ENCODE data around the gene LUC7L2. TPM values are rescaled to one million over a fixed set of nuclear protein-coding genes. Genes with fewer than 3 reads are reported as not detected.
"Not testable (repeated sequence)": the region's sequence is repeated elsewhere in the genome, so short reads cannot be mapped to it uniquely, and the experiment has no call there.

The LUC7L2 gene
- total RNA-seq, 1 experiment from 2014 or later: 111 TPM

DNA sequence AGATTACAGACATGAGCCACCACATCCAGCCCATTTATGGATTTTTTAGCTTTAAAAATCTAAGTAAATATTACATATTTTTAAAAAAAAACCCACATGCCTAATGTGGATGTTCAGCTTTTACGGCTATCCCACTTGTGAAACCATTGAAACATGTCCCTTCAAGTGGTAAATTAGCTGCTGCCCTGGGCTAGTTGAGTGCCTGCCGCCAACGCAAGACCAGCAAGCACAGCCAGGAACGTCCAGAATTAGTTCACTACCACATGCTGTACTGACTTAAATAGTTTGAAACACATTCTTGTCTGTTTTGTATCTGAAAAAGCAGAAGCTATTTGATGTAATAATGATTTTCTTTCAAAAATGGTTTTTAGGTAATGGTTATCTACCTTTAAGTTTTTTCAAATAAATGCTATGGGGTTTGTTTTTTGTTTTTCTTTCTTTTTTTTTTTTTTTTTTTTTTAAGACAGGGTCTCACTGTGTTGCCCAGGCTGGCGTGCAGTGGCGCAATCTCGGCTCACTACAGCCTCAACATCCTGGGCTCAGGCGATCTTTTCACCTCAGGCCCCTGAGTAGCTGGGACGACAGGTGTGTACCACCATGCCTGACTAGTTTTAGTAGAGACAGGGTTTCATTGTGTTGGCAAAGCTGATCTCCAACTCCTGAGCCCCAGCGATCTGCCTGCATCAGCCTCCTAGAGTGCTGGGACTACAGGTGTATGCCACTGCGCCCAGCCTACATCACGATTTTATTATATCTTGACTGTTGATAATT is 66.7 kb downstream of the LUC7L2 start:
- DNase-seq: no peak

GRCh38 chr7:139427029-139427420 is 67.3 kb downstream of the LUC7L2 start:
- Histone ChIP-seq H3K27me3 (ENCODE audit: insufficient read depth, low read depth) (no peaks in the 10 kb centered on the region), H4K20me1 (ENCODE audit: insufficient read depth) (peaks cover 8% of the 10 kb centered on the region), H3K79me2 (ENCODE audit: low read depth) (0 out of 2 replicates have a peak, but pooled peaks cover 4% of the 10 kb centered on the region), H3K9me3 (ENCODE audit: insufficient read depth, low read depth) (no peaks in the 10 kb centered on the region), H3K4me1 (replicated peaks; ENCODE audit: insufficient read depth) (peaks cover 26% of the 10 kb centered on the region), H2AFZ (no peak overlapping the region), H3F3A (ENCODE audit: insufficient read depth, low read depth) (peaks cover 27% of the 10 kb centered on the region; the same call in 1 of the 2 replicates), H3K4me2 (no peak overlapping the region), H3K9me2 (ENCODE audit: insufficient read depth) (no peaks in the 10 kb centered on the region), H3K36me3 (ENCODE audit: low read depth) (peaks cover 21% of the 10 kb centered on the region), H3K4me3 (no peak overlapping the region), H3K27ac (no peak overlapping the region)
- intact Hi-C loops (cut with micrococcal nuclease; ENCODE audit: unreplicated experiment): no loop called here
- TF ChIP-seq EZH2 (IDR thresholded peaks at IDR 0.05; ENCODE audit: low read depth) (no peak), CTCF (conservative IDR thresholded peaks at IDR 0.05) (no peak)
- CTCF ChIA-PET: no interaction called here
- BruUV-seq (replicated peaks): no TSS peak
- no peak for DNase-seq
- POLR2A ChIA-PET (ENCODE audit: unreplicated experiment): no interaction called here

More for the DNA sequence above, 66.7 kb downstream of the LUC7L2 start:
- no TSS peak for BruUV-seq (replicated peaks)
- Histone ChIP-seq H3K36me3 (ENCODE audit: low read depth) (peaks cover 23% of the 10 kb centered on the region), H3K27ac (no peak overlapping the region), H3K4me1 (replicated peaks; ENCODE audit: insufficient read depth) (peaks cover 21% of the 10 kb centered on the region), H4K20me1 (ENCODE audit: insufficient read depth) (peaks cover 10% of the 10 kb centered on the region), H3K4me3 (no peak overlapping the region), H3K9me2 (ENCODE audit: insufficient read depth) (no peaks in the 10 kb centered on the region), H3K27me3 (ENCODE audit: insufficient read depth, low read depth) (no peaks in the 10 kb centered on the region), H3K9me3 (ENCODE audit: insufficient read depth, low read depth) (no peaks in the 10 kb centered on the region), H3F3A (ENCODE audit: insufficient read depth, low read depth) (peaks cover 24% of the 10 kb centered on the region; the same call in 1 of the 2 replicates), H3K79me2 (ENCODE audit: low read depth) (0 out of 2 replicates have a peak, but pooled peaks cover 4% of the 10 kb centered on the region), H3K4me2 (no peak overlapping the region), H2AFZ (no peak overlapping the region)
- ChIA-PET CTCF (interaction anchor here (0.6 kb wide), 1 partner anchor 8 kb away, joined by 7 read pairs; no protein-coding TSS in a partner anchor), POLR2A (ENCODE audit: unreplicated experiment) (interaction anchor here (0.6 kb wide), 2 partner anchors 9 to 42 kb away, joined by 5 to 11 read pairs; no protein-coding TSS in a partner anchor)
- intact Hi-C loops (cut with micrococcal nuclease; ENCODE audit: unreplicated experiment): no loop called here
- TF ChIP-seq EZH2 (IDR thresholded peaks at IDR 0.05; ENCODE audit: low read depth): no peak
- TF ChIP-seq CTCF (conservative IDR thresholded peaks at IDR 0.05): no peak

GRCh38 chr7:139427788-139428187 is 68.1 kb downstream of the LUC7L2 start:
- BruUV-seq (replicated peaks): no TSS peak
- POLR2A ChIA-PET (ENCODE audit: unreplicated experiment): no interaction called here
- H3K4me2 ChIP-seq: no peak overlapping the region
- no peak overlapping the region for H3K27ac ChIP-seq
- TF ChIP-seq CTCF (conservative IDR thresholded peaks at IDR 0.05): no peak
- TF ChIP-seq EZH2 (IDR thresholded peaks at IDR 0.05; ENCODE audit: low read depth): no peak
- no peaks in the 10 kb centered on the region for H3K9me3 ChIP-seq (ENCODE audit: insufficient read depth, low read depth)
- no peaks in the 10 kb centered on the region for H3K79me2 ChIP-seq (ENCODE audit: low read depth)
- H3K27me3 ChIP-seq (ENCODE audit: insufficient read depth, low read depth): no peaks in the 10 kb centered on the region
- peaks cover 28% of the 10 kb centered on the region for H3K4me1 ChIP-seq (replicated peaks; ENCODE audit: insufficient read depth)
- peaks cover 27% of the 10 kb centered on the region; the same call in 1 of the 2 replicates for H3F3A ChIP-seq (ENCODE audit: insufficient read depth, low read depth)
- CTCF ChIA-PET: no interaction called here
- no peaks in the 10 kb centered on the region for H3K9me2 ChIP-seq (ENCODE audit: insufficient read depth)
- H4K20me1 ChIP-seq (ENCODE audit: insufficient read depth): peaks cover 8% of the 10 kb centered on the region; the same call in 1 of the 2 replicates
- no peak overlapping the region for H2AFZ ChIP-seq
- H3K36me3 ChIP-seq (ENCODE audit: low read depth): peaks cover 15% of the 10 kb centered on the region
- H3K4me3 ChIP-seq: no peak overlapping the region
- DNase-seq: no peak
- intact Hi-C loops (cut with micrococcal nuclease; ENCODE audit: unreplicated experiment): no loop called here

GRCh38 chr7:139429735-139430134 is 70.0 kb downstream of the LUC7L2 start:
- DNase-seq; H3K4me2 ChIP-seq; H3K27ac ChIP-seq; POLR2A ChIA-PET (ENCODE audit: unreplicated experiment); CTCF ChIA-PET; BruUV-seq (replicated peaks); H3K36me3 ChIP-seq (ENCODE audit: low read depth); H3K9me3 ChIP-seq (ENCODE audit: insufficient read depth, low read depth); H3K27me3 ChIP-seq (ENCODE audit: insufficient read depth, low read depth); H3K4me3 ChIP-seq; H3K9me2 ChIP-seq (ENCODE audit: insufficient read depth); H3K79me2 ChIP-seq (ENCODE audit: low read depth); H2AFZ ChIP-seq; H4K20me1 ChIP-seq (ENCODE audit: insufficient read depth): not testable (repeated sequence)
- Histone ChIP-seq H3K4me1 (replicated peaks; ENCODE audit: insufficient read depth) (peaks cover 28% of the 10 kb centered on the region), H3F3A (ENCODE audit: insufficient read depth, low read depth) (peaks cover 15% of the 10 kb centered on the region; the same call in 1 of the 2 replicates)
- intact Hi-C loops (cut with micrococcal nuclease; ENCODE audit: unreplicated experiment): loop anchor here (5.0 to 10.0 kb wide), 4 partner anchors 43 to 575 kb away; no protein-coding TSS in a partner anchor
